ENCODE data around the gene PRKCZ.
"Not testable (repeated sequence)": the region's sequence is repeated elsewhere in the genome, so short reads cannot be mapped to it uniquely, and the experiment has no call there.

Gene PRKCZ

DNA sequence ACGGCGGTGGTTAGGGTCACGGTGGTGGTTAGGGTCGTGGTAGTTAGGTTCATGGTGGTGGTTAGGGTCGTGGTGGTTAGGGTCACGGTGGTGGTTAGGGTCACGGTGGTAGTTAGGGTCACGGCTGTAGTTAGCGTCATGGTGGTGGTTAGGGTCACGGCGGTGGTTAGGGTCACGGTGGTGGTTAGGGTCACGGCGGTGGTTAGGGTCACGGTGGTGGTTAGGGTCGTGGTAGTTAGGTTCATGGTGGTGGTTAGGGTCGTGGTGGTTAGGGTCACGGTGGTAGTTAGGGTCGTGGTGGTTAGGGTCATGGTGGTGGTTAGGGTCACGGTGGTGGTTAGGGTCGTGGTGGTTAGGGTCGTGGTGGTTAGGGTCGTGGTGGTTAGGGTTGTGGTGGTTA lies 71.6 kb downstream of the PRKCZ start:
- peaks cover 14% of the 10 kb centered on the region for H3K4me1 Mint-ChIP-seq
- H3K9me3 Mint-ChIP-seq; H3K27ac Mint-ChIP-seq (ENCODE audit: low read depth); H3K4me3 Mint-ChIP-seq; ATAC-seq (replicated peaks; ENCODE audit: extremely low read depth, poor library complexity, severe bottlenecking); H3K36me3 Mint-ChIP-seq (ENCODE audit: insufficient read depth); H3K27me3 Mint-ChIP-seq; DNase-seq (ENCODE audit: low spot score in 2 of 2): not testable (repeated sequence)

- ATAC-seq (replicated peaks; ENCODE audit: extremely low read depth, poor library complexity, severe bottlenecking), result no peak
- Mint-ChIP-seq H3K4me1 (peaks cover 12% of the 10 kb centered on the region), H3K27me3 (no peaks in the 10 kb centered on the region), H3K36me3 (ENCODE audit: insufficient read depth) (peaks cover 5% of the 10 kb centered on the region), H3K4me3 (no peak overlapping the region), H3K9me3 (no peaks in the 10 kb centered on the region), H3K27ac (ENCODE audit: low read depth) (peak overlapping the region; percentile 72)
- DNase-seq (ENCODE audit: low spot score in 2 of 2), result no peak
Observed at GRCh38 chr1:2124446-2125198, 74.4 kb downstream of the PRKCZ start.

DNA sequence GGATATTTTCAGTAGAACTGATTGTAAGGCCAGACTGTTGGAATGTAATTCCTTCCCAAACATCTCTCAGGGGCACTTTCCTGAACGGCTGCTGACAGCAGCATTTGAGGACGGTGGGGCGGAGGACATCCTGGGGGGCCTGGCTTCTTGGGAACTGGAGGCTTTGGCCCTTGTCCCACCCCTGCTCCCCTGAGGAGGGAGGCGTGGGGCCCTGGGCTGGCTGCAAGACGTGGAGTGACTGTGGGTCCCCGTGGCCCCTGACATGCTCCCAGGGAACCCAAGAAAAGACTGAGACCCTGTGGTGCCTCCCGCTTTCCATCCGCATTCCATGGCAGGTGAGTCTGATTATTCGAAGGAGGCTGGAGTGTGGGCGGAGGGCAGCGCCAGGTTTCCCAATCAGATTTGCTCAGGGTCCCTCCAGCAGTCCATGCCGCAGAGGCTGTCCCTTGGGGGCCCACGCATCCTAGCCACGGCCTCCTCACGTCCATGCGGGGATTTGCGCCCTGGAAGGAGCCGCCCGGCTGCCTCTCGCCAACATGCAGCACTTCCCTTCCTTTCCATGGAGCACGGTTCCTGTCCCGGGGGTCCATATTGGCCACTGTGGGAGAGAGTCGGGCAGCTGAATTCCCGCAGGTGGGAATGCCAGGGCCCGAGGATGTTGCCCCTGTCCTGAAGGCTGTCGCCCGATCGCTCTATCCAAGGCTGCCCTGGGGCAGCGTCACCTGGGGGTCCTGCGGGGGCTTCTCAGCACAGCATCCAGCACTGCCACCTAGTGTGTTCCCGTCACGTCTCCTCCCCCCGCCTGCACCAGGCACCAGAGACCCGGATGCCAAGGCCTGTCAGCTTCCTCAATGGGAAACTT lies 75.4 kb downstream of the PRKCZ start:
- H3K27ac Mint-ChIP-seq (ENCODE audit: low read depth), result peak overlapping the region; percentile 62
- H3K27me3 Mint-ChIP-seq, result no peaks in the 10 kb centered on the region
- DNase-seq (ENCODE audit: low spot score in 2 of 2) (no peak), ATAC-seq (replicated peaks; ENCODE audit: extremely low read depth, poor library complexity, severe bottlenecking) (no peak)
- peaks cover 5% of the 10 kb centered on the region for H3K36me3 Mint-ChIP-seq (ENCODE audit: insufficient read depth)
- no peak overlapping the region for H3K4me3 Mint-ChIP-seq
- peaks cover 12% of the 10 kb centered on the region for H3K4me1 Mint-ChIP-seq
- H3K9me3 Mint-ChIP-seq, result no peaks in the 10 kb centered on the region

DNA sequence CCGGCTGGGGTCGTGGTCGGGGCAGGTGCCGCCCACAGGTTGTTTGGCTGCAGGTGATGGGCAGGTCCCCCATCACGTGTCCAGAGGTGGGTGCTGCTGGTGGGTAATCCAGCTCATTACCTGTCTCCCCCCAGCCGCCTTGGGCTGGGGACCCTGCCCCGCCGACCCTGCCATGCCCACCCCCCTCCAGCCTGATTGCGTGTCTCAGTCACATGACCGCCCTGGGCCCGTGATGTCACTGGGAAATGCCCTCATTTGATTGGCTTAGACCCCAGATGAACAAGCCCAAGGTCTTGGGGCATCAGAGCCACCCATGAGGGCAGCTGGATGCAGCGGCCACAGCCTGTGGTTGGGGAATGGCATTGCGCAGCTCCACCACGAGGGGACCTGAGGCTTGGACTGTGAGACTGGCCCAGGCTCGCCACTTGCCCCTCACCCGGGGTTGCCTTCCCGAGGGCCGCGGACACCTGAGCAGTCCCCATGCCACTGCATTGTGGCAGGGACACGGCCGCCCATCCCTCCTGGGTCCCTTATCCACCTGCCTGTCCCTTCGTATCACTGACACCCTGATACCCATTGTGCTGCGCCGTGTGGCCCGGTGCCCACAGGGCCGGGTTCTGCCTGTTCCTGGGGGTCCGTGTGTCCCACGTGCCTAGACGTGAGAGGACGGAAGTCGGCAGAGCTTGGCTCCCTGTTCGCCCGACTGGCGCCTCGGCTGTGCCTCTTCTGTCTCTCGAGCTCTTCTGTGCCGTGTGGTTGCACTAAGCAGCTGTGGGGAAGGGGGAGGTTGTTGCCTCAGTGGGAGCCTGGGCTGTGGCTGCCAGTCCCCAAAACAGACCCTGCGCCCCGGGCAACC lies 76.3 kb downstream of the PRKCZ start:
- ATAC-seq (replicated peaks; ENCODE audit: extremely low read depth, poor library complexity, severe bottlenecking) (no peak), DNase-seq (ENCODE audit: low spot score in 2 of 2) (no peak)
- no peaks in the 10 kb centered on the region for H3K27me3 Mint-ChIP-seq
- H3K4me1 Mint-ChIP-seq, result peaks cover 12% of the 10 kb centered on the region
- peaks cover 2% of the 10 kb centered on the region for H3K36me3 Mint-ChIP-seq (ENCODE audit: insufficient read depth)
- H3K4me3 Mint-ChIP-seq, result peak overlapping the region; percentile 36
- no peaks in the 10 kb centered on the region for H3K9me3 Mint-ChIP-seq
- H3K27ac Mint-ChIP-seq (ENCODE audit: low read depth), result peak overlapping the region; percentile 63

- Mint-ChIP-seq H3K27ac (ENCODE audit: low read depth) (peak overlapping the region; percentile 63), H3K4me1 (peaks cover 13% of the 10 kb centered on the region), H3K4me3 (peak overlapping the region; percentile 36), H3K36me3 (ENCODE audit: insufficient read depth) (peaks cover 3% of the 10 kb centered on the region), H3K9me3 (no peaks in the 10 kb centered on the region), H3K27me3 (no peaks in the 10 kb centered on the region)
- DNase-seq (ENCODE audit: low spot score in 2 of 2) (no peak), ATAC-seq (replicated peaks; ENCODE audit: extremely low read depth, poor library complexity, severe bottlenecking) (no peak)
Observed at GRCh38 chr1:2127187-2128145, 77.3 kb downstream of the PRKCZ start.

DNA sequence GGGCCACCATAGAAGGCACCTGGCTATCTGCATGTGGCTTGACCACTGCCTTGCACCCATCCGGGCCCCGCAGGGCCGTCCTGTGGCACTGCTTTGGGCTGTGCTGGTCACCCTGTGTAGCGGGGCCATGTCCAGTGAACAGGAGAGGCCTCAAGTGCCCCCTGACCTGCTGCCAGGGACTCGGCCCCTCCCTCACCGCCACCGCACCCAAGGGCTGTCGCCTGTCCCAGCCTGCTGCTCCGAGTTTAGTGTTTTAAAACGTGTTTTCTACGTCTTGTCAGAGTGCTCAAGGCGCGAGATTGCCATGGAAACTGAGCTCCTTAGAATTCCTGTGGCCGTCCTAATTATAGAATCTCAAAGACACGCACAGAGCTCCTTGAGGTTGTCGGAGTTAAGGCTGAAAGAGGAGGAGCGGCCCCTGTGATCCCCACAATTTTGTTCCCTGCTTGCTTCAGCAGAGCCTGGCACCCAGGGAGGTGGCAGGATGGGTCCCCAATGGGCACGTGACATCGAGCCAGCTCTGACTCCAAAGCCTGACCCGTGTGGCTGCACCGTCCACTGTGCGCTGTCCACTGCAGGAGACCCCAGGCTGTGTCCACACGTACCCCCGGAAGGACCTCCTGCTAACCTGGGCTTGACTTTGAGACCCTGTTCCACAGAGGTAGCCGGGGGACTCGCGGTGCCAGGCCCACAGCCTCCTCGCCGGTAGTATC lies 78.1 kb downstream of the PRKCZ start:
- peaks cover 18% of the 10 kb centered on the region for H3K4me1 Mint-ChIP-seq
- peaks cover 8% of the 10 kb centered on the region for H3K36me3 Mint-ChIP-seq (ENCODE audit: insufficient read depth)
- H3K27me3 Mint-ChIP-seq, result no peaks in the 10 kb centered on the region
- DNase-seq (ENCODE audit: low spot score in 2 of 2), result no peak
- H3K9me3 Mint-ChIP-seq, result no peaks in the 10 kb centered on the region
- no peak overlapping the region for H3K4me3 Mint-ChIP-seq
- no peak overlapping the region for H3K27ac Mint-ChIP-seq (ENCODE audit: low read depth)
- no peak for ATAC-seq (replicated peaks; ENCODE audit: extremely low read depth, poor library complexity, severe bottlenecking)

- Mint-ChIP-seq H3K36me3 (ENCODE audit: insufficient read depth) (peaks cover 7% of the 10 kb centered on the region), H3K4me1 (peaks cover 18% of the 10 kb centered on the region), H3K27ac (ENCODE audit: low read depth) (no peak overlapping the region), H3K4me3 (no peak overlapping the region), H3K27me3 (no peaks in the 10 kb centered on the region), H3K9me3 (no peaks in the 10 kb centered on the region)
- ATAC-seq (replicated peaks; ENCODE audit: extremely low read depth, poor library complexity, severe bottlenecking) (no peak), DNase-seq (ENCODE audit: low spot score in 2 of 2) (no peak)
Observed at GRCh38 chr1:2129256-2129943, 79.2 kb downstream of the PRKCZ start.

- ATAC-seq (replicated peaks; ENCODE audit: extremely low read depth, poor library complexity, severe bottlenecking), result no peak
- Mint-ChIP-seq H3K4me3 (no peak overlapping the region), H3K36me3 (ENCODE audit: insufficient read depth) (peaks cover 7% of the 10 kb centered on the region), H3K27me3 (no peaks in the 10 kb centered on the region), H3K9me3 (no peaks in the 10 kb centered on the region), H3K27ac (ENCODE audit: low read depth) (no peak overlapping the region), H3K4me1 (peaks cover 13% of the 10 kb centered on the region)
- DNase-seq (ENCODE audit: low spot score in 2 of 2), result no peak
Observed at GRCh38 chr1:2130156-2130555, 79.9 kb downstream of the PRKCZ start.

GRCh38 chr1:2130871-2131289 lies 80.7 kb downstream of the PRKCZ start:
- Mint-ChIP-seq H3K4me3 (no peak overlapping the region), H3K36me3 (ENCODE audit: insufficient read depth) (peaks cover 7% of the 10 kb centered on the region), H3K27me3 (no peaks in the 10 kb centered on the region), H3K9me3 (no peaks in the 10 kb centered on the region), H3K27ac (ENCODE audit: low read depth) (no peak overlapping the region), H3K4me1 (peaks cover 13% of the 10 kb centered on the region)
- DNase-seq (ENCODE audit: low spot score in 2 of 2), result no peak
- ATAC-seq (replicated peaks; ENCODE audit: extremely low read depth, poor library complexity, severe bottlenecking), result no peak

DNA sequence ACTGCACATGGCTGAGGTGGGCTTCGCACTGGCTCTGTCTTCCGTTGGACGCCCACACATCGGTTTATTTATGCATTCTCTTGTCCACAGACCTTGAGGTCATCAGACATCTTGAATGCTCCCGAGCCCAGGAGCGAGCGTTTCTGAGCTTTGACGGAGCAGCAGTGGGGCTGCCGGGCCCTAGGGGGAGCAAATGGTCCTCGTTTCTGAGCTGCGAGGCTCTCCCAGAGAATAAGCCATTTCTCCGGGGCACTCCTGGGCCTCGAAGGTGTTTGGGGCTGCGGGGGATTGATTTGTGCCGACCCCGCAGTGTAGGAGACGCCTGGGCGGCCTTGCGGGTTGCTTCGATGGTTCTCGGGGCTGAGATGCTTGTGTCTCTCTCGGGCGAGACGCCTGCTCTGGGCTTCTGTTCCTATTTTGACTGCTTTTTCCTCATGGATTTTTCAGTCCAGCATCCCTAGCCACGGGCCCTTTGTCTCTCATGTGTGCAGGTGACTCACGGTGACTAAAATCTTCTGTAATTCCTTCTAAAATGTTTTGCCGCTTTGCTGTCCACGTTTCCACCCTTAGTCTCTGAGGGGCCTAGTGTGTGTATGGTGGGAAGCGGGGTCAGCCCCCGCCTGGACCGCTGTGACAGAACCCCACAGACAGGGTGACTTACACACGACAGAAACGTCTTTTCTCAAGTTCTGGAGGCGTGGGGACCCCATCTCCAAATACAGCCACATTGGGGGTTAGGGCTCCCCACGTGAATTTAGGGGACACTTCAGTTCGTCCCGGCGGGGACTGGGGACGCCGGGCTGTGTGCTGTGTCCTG lies 82.2 kb downstream of the PRKCZ start:
- H3K4me3 Mint-ChIP-seq, result peak overlapping the region; percentile 80
- H3K27ac Mint-ChIP-seq (ENCODE audit: low read depth), result peak overlapping the region; percentile 93
- H3K36me3 Mint-ChIP-seq (ENCODE audit: insufficient read depth), result peaks cover 9% of the 10 kb centered on the region
- DNase-seq (ENCODE audit: low spot score in 2 of 2), result no peak
- H3K4me1 Mint-ChIP-seq, result peaks cover 7% of the 10 kb centered on the region
- no peak for ATAC-seq (replicated peaks; ENCODE audit: extremely low read depth, poor library complexity, severe bottlenecking)
- no peaks in the 10 kb centered on the region for H3K27me3 Mint-ChIP-seq
- H3K9me3 Mint-ChIP-seq, result no peaks in the 10 kb centered on the region
